HG03025 (cell line): ENCODE results near the gene MESD.

ENCODE experiments used
- ATAC-seq: cut with Tn5 transposase; IDR thresholded peaks from one replicate; pipeline ENCODE4 v1.9.1; 2021; ENCODE audit warnings: mild to moderate bottlenecking, moderate library complexity; ENCODE audit not compliant: unreplicated experiment, low FRiP score

Gene MESD

DNA sequence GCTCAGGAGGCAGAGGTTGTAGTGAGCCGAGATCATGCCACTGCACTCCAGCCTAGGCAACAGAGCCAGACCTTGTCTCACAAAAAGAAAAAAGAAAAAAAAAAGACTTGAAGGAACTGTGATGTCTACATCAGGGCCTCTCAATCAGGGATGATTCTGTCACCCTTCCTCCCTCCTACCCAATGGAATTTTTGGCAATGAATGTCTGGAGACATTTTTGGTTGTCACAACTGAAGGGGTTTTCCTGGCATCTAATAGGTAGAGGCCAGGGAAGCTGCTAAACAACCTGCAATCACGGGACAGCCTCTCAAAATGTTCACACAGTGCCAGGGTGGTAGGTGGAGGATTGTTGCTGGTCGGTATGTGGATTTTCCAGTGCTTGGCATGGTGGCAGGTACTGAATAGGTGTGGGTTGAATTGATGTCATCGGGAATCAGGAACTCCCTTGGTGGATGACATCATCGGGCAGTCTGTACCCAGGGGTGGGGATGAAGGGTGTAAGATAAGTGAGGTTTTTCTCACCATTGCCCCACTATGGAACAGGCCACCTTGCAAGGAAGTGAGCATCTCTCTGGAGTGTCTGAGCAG, 71.3 kb downstream of the MESD start:
- no peak for ATAC-seq

DNA sequence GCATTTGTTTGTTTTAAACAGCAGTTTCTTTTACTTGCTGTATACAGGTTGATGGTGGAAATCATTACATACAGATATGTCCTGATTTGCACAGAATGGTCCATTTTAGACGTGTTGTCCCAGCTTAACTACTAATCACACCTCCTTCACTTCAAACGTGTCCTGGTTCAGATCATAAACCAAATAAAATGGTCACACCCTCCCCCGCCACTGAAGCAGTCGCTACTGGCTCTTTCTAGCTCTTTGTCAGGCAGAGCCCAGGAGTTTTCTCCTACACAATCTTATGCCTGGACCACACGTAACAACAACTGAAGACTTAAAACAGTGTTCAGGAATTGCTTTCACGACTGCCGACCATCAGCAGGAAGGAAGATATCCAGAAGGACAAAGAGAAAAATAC, 73.6 kb downstream of the MESD start:
- ATAC-seq: no peak

DNA sequence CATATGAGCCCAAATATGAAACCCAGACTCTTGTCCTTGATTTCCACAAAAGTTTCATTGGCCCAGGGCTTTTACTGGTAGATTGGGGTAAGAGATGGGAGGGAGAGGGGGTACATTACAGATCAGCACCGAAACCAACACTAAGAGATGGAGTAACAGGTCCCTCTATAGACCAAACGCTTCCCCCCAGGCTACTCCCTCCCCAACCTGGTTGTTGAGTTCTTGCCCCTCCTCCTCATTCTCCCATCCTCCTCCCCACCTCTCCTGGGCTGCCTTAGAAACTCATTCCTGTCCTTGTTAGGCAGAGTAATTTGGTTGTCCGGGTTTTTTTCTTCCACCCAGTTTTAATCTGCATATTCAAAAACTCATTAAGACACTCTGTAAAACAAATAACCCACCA, 74.1 kb downstream of the MESD start:
- ATAC-seq: no peak

DNA sequence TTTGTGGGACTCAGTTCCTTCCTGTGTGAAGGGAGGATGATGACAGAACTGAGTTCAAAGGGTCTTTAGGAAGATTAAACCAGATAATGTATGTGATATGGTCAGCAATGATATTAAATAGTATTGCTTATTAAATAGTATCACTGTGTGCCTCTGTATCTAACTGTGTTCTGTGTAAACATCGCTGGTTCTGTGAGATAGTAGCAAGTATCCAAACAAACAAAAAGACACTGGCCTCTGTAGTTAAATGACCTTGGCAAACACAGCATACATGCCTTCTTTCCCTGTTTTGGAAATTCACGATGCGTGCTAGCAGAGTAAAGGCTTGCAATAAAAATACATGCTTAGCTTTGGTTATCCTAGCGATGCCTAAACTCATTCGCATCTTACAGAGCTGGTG, 76.1 kb downstream of the MESD start:
- ATAC-seq: no peak

DNA sequence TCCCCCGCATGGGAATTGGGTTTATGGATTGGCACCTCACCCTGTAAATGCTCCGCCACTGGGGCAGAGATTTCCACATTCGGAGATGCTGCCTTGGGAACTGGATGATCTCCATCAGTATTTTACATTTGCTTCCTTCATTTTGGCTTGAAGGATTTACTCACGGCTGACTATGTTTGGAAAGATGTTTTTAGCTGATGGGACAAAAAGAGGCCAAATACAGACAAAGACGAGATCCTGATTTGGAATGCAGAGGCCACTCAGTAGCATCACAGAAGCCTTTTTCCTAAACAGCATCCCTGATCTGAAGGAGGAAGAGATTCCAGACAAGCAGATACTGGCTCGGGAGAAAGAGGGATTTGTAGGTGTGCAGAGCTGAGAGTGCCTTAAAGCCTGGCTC, 76.9 kb downstream of the MESD start:
- no peak for ATAC-seq

DNA sequence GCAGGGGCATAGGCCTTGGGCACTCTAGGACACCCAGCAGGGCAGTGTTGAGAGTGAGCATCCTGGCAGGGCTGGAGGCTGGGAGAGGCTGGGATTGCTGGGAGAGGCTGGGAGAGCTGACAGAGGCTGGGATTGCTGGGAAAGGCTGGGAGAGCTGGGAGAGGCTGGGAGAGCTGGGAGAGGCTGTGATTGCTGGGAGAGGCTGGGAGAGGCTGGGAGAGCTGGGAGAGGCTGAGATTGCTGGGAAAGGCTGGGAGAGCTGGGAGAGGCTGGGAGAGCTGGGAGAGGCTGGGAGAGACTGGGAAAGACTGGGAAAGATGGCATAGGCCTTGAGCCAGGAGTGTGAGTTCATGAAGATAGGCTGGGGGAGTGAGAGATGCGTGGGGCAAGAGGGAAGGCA, 77.8 kb downstream of the MESD start:
- ATAC-seq: no peak

DNA sequence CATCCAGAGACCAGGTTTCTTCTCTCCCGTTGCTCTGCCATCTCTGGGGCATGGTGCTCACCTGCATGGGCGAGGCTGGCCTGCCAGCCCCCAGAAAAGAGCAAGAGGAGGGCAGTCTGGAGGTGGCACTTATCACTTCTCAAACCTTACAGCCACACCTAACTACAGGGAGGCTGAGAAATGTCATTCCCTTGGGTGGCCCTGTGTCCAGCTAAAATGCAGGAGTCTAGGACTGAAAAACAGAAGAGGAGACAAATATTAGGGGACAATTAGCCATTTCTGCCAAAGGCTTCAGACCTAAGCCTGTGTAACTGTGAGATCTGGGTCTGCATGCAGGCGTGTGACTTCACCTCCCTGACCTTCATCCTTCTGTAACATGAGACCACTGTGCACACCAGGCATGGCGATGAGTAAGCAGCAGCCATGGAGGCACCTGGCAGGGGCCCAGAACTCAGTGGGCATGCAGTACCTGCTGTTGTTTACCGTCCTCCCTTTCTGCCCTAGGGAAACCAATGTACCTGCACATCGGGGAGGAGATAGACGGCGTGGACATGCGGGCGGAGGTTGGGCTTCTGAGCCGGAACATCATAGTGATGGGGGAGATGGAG, 83.4 kb downstream of the MESD start:
- ATAC-seq: no peak

DNA sequence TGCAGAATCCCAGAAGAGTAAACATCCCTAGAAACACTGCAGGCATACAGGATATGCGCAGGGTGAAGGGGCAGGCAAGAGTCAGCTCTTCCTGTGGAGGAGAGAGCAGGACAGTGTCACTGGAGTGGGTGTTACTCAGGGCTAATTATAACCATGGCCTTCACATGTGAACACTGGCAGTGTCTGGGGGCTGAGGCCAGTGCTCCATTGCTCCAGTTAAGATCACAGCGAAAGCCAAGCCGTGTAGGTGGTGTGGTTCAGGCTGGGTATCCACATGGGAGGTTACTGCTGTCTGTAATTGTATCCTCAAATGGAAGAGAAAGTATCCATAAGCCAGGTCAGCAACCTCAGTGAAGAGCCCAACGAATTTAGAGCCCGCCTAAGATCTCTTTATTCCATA, 84.6 kb downstream of the MESD start:
- no peak for ATAC-seq

DNA sequence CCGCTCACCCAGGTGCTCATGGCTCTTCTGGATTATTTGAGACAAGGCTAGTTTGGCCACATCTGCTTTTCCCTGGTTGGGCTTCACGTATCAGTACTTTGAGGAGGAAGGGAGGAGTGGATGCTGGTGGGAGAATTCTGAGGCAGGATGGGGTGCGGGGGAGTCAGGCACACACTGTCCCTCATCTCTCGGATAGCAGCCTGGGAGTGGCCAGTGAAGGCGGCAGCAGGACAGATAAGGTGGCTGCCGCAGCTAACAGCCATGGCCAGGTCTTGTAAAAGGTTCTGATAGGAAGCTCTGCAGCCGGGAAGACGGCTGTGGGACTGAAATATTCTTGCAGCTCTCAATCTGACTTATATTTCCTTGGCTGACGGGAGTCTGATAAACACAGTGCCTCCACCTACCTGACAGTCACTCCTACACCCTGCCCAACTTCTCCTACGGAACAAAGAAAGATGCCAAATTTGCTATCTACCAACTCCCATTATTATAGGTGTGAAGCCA, 87.3 kb downstream of the MESD start:
- ATAC-seq: no peak

DNA sequence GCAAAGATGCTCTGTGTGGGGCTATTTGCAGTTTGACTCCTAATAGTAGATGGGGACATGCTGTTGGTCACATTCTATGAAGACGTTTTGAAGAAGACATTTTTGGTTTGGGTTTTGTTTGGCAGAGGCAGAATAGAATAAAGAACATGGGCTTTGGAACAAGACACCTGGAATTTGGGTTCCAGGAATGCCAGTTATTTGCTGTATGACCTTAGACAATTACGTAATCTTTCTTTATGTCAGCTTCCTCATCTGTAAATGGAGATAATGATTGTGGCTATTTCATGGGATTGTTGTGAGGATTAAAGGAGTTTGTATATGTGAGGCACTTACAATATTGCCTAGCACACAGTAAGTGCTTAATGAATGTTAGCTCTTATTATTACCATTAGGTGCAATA, 91.6 kb downstream of the MESD start:
- no peak for ATAC-seq
